GM12878 (cell line): ENCODE measurements around the gene LRRK1. TPM values are rescaled to one million over a fixed set of nuclear protein-coding genes. Genes with fewer than 3 reads are reported as not detected.

ENCODE experiments used
- ATAC-seq: fragments of 200-7000 bp; cut with Tn5 transposase; 3 replicates; pipeline ENCODE4 v1.9.1; 2020; ENCODE audit warnings: mild to moderate bottlenecking, moderate library complexity
- BruUV-seq: library from RNA; stranded (reverse); fragments of 400-500 nt; replicated peaks from 2 replicates; lab custom pipeline; 2021; lab: Mats Ljungman, UMichigan
- CTCF ChIA-PET: fragments of 300-600 bp; sonication (Branson Sonifier 250); formaldehyde crosslinking; extraction: SDS; loops from one replicate; lab custom pipeline; 2021; ENCODE audit warnings: inconsistent platforms; lab: Yijun Ruan, JAX
- POLR2A ChIA-PET: fragments of 350-600 bp; formaldehyde crosslinking; extraction: SDS; loops from one replicate; lab custom pipeline; 2021; ENCODE audit warnings: inconsistent platforms; lab: Charles Lee
- RAD21 ChIA-PET: fragments of 300-600 bp; sonication (Branson Sonifier 250); formaldehyde crosslinking; loops from one replicate; lab custom pipeline; 2023; ENCODE audit warnings: antibody characterized with exemption; ENCODE audit not compliant: unreplicated experiment; lab: Charles Lee
- SMC1A ChIA-PET: fragments of 300-600 bp; sonication (Branson Sonifier 250); formaldehyde crosslinking; loops from one replicate; lab custom pipeline; 2023; ENCODE audit not compliant: unreplicated experiment, uncharacterized antibody; lab: Charles Lee
- DNase-seq: peaks from one replicate; pipeline ENCODE4 v3.0.0-alpha.2; 2011; ENCODE audit warnings: low read depth, low spot score
- FAIRE-seq: peaks from 3 replicates; lab custom pipeline; 2011; peaks lifted over from hg19 to GRCh38; lab: Jason Lieb, UNC
- H2AFZ ChIP-seq: 2 replicates; pipeline ENCODE4 v1.6.0; 2011; ENCODE audit warnings: low read depth, low read length, control low read depth; ENCODE audit not compliant: control insufficient read depth
- H3K27ac ChIP-seq: 2 replicates; pipeline ENCODE4 v1.5.1; 2011; ENCODE audit warnings: control low read depth; ENCODE audit not compliant: control insufficient read depth, insufficient read depth
- H3K27me3 ChIP-seq, 2 experiments: replicated peaks in 1 of 2; 2 replicates each; pipeline versions ENCODE4 v1.6.0 to v1.6.1; 2011; ENCODE audit warnings: low read length in 1 of 2; ENCODE audit not compliant: control insufficient read depth in 2 of 2, insufficient read depth in 2 of 2
- H3K36me3 ChIP-seq, 2 experiments: 2 replicates each; pipeline ENCODE4 v1.5.1; 2011; ENCODE audit warnings: low read length in 1 of 2; ENCODE audit not compliant: control insufficient read depth in 2 of 2, insufficient read depth in 2 of 2
- H3K4me1 ChIP-seq: 2 replicates; pipeline ENCODE4 v1.6.1; 2011; ENCODE audit warnings: mild to moderate bottlenecking, low read length, moderate library complexity, mixed read lengths; ENCODE audit not compliant: control insufficient read depth, insufficient read depth
- H3K4me2 ChIP-seq: 2 replicates; pipeline ENCODE4 v1.6.0; 2011; ENCODE audit warnings: control low read depth; ENCODE audit not compliant: control insufficient read depth, insufficient read depth
- H3K4me3 ChIP-seq: fragments of 200-600 bp; sonication (generic); 2 replicates; pipeline ENCODE4 v1.5.1; 2016
- H3K79me2 ChIP-seq: 2 replicates; pipeline ENCODE4 v1.6.0; 2011; ENCODE audit warnings: low read length; ENCODE audit not compliant: control insufficient read depth, insufficient read depth
- H3K9ac ChIP-seq: 2 replicates; pipeline ENCODE4 v1.8.0; 2011; ENCODE audit warnings: low read length, control low read depth, mixed read lengths; ENCODE audit not compliant: control insufficient read depth, insufficient read depth
- H3K9me3 ChIP-seq: replicated peaks from 3 replicates; pipeline ENCODE4 v1.5.1; 2011; ENCODE audit warnings: mild to moderate bottlenecking, low read length; ENCODE audit not compliant: control insufficient read depth, insufficient read depth
- H4K20me1 ChIP-seq: 2 replicates; pipeline ENCODE4 v1.6.0; 2011; ENCODE audit not compliant: control insufficient read depth, insufficient read depth
- BCLAF1 ChIP-seq: fragments of 450-650 bp; IDR thresholded peaks from 2 replicates; pipeline ENCODE4 v1.6.1; 2017; ENCODE audit warnings: antibody characterized with exemption, mild to moderate bottlenecking, moderate library complexity
- NR2C2 ChIP-seq: IDR thresholded peaks from 2 replicates; pipeline ENCODE4 v1.6.1; 2011; ENCODE audit warnings: borderline replicate concordance, low read depth; ENCODE audit not compliant: control insufficient read depth, insufficient read length
- PBX3 ChIP-seq: IDR thresholded peaks from 2 replicates; pipeline ENCODE4 v1.6.1; 2011; ENCODE audit warnings: mild to moderate bottlenecking, low read depth, low read length, moderate library complexity; ENCODE audit not compliant: insufficient replicate concordance
- PML ChIP-seq: IDR thresholded peaks from 2 replicates; pipeline ENCODE4 v1.6.1; 2012; ENCODE audit warnings: low read length, inconsistent platforms
- RAD51 ChIP-seq: fragments of 450-650 bp; IDR thresholded peaks from 2 replicates; pipeline ENCODE4 v1.6.1; 2016; ENCODE audit warnings: moderate library complexity, mild to moderate bottlenecking, inconsistent platforms
- WGBS: methylation state at CpG from one replicate; pipeline ENCODE4 v1.1.6; 2016; ENCODE audit warnings: low lambda C conversion rate; ENCODE audit not compliant: insufficient replicate concordance, insufficient coverage; ENCODE audit errors: missing lambda C conversion rate; 5-methylcytosine and 5-hydroxymethylcytosine counted together
- in situ Hi-C: fragments of 300-500 bp; cut with MboI; formaldehyde crosslinking; loops from 9 replicates; pipeline ENCODE4 v1.14.3; 2018; ENCODE audit warnings: mixed read lengths
- intact Hi-C: fragments of 100-400 bp; cut with micrococcal nuclease; formaldehyde crosslinking; loops from one replicate; pipeline ENCODE4 v1.14.2; 2022; ENCODE audit not compliant: unreplicated experiment
- polyA plus RNA-seq, 11 experiments: library from polyadenylated mRNA; depleted of rRNA in 4 of 11; unstranded in 6 of 11; stranded (reverse) in 5 of 11; fragments of >200 nt; fragmentation: Nextera tagmentation in 4 of 11; fragmentation: Illumina TruSeq in 1 of 11; extraction: Ambion mirVana in 4 of 11; extraction: Trizol in 1 of 11; gene quantifications; 1 replicate in 1 of 11; 2 replicates in 10 of 11; pipeline versions ENCODE4 v1.2.1 to v1.2.3, GENCODE V29; 2011 to 2016; ENCODE audit warnings: inconsistent platforms in 2 of 11, missing spikeins in 2 of 11, low read depth in 1 of 11
- total RNA-seq, 4 experiments: library from RNA; depleted of rRNA in 3 of 4; stranded (reverse); fragments of >200 nt in 3 of 4; fragmentation: Illumina TruSeq in 1 of 4; extraction: Trizol in 1 of 4; gene quantifications; 2 replicates each; pipeline versions ENCODE4 v1.2.1 to v1.2.3, GENCODE V29; 2013 to 2021

Gene LRRK1
- total and polyA plus RNA-seq, 10 of the 15 experiments (the other 5 are each of a cell fraction or from before 2014, with no cell fraction given) = 2.2 to 58.3 (median 17.9) TPM

GRCh38 chr15:101062063-101062462 is 142.9 kb downstream of the LRRK1 start:
- H3K27me3 ChIP-seq = no peaks in the 10 kb centered on the region
- no peaks in the 10 kb centered on the region for H4K20me1 ChIP-seq
- no peak overlapping the region for H2AFZ ChIP-seq
- no peaks in the 10 kb centered on the region for H3K79me2 ChIP-seq
- POLR2A ChIA-PET = no interaction called here
- 46% methylated on average over 7 of the region's 7 CpGs for WGBS
- H3K9me3 ChIP-seq = no peaks in the 10 kb centered on the region
- SMC1A ChIA-PET = no interaction called here
- CTCF ChIA-PET = no interaction called here
- RAD21 ChIA-PET = no interaction called here
- DNase-seq (no peak), FAIRE-seq (no peak), ATAC-seq (no peak)
- H3K27ac ChIP-seq = no peak overlapping the region
- TF ChIP-seq NR2C2 (no peak), PML (no peak), PBX3 (no peak), BCLAF1 (no peak), RAD51 (no peak)
- peaks cover 21 to 34% of the 10 kb centered on the region in 2 experiments for H3K36me3 ChIP-seq
- intact Hi-C loops (no loop called here), in situ Hi-C loops (no loop called here)
- no peak overlapping the region for H3K9ac ChIP-seq
- no TSS peak for BruUV-seq
- no peak overlapping the region for H3K4me3 ChIP-seq
- no peaks in the 10 kb centered on the region; the same call in 1 of the 2 replicates for H3K4me1 ChIP-seq
- no peak overlapping the region for H3K4me2 ChIP-seq
